HTERT RPE-1 (cell line): ENCODE measurements around the gene DGCR6.
"Not testable (repeated sequence)": the region's sequence is repeated elsewhere in the genome, so short reads cannot be mapped to it uniquely, and the experiment has no call there.

ENCODE experiments used
- in situ Hi-C: fragments of 300-500 bp; cut with MboI; formaldehyde crosslinking; loops from 4 replicates; pipeline ENCODE4 v1.14.3; 2020; ENCODE audit warnings: low sequenced_read_pairs

The DGCR6 gene

DNA sequence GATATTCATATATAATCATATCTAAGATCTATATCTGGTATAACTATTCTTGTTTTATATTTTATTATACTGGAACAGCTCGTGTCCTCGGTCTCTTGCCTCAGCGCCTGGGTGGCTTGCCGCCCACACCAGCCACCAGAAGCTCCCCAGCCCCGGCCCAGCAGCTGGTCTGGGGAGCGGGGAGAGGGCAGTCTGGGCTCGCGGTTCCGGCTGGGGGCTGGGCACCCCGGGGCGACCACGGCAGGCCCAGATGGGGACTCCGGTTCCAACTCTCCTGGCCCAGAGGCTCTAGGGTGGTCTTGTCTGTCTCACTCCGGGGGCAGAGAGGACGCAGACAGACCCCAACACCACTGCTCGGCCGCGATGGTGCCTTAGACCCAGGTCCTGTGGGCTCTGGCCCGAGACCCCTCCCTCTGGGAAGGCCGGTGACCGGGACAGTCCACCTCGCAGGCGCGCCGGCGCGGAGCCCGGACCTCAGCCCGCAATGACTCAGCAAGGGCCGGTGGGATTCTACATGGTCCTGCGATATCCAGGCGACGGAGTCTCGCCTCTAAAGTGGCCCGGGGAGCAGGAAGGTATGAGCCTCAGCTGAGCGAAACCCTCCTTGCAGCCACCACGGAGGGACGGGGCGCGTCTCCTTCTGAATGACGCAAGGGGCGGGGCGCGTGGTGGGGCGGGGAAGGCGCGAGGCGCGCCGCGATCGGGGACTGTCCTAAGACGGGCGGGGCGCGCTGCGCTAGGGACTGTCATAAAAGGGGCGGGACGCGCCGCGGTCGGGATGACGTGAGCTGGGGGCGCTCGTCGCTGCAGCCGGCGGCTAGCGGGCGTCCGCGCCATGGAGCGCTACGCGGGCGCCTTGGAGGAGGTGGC is at the start of gene DGCR6:
Gene DGCR6 (plus strand): TSS at position 781 of the 870 bp plus-strand sequence. CDS start 55 bp downstream, at position 836.
- in situ Hi-C loops, result no loop called here

DNA sequence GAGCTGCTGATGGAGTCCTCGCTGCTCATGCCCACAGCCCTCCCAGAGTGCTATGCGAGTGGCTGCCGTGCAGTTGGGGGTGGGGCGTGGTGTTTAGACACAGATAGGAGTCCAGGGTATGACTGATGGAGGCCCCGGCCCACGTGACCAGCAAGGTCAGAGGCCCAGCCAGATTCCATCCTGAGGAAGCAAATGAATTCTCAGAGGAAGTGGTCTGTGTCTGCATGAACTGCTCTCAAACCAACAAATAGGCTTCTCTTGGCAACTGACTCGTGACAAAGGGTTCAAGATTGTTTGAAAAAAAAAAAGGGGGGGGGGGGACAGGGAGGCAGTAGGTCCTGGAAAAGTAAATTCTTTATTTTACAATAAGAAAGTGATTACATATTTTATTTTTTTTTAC is 46.8 kb upstream of the DGCR6 start:
- in situ Hi-C loops, result not testable (repeated sequence)

DNA sequence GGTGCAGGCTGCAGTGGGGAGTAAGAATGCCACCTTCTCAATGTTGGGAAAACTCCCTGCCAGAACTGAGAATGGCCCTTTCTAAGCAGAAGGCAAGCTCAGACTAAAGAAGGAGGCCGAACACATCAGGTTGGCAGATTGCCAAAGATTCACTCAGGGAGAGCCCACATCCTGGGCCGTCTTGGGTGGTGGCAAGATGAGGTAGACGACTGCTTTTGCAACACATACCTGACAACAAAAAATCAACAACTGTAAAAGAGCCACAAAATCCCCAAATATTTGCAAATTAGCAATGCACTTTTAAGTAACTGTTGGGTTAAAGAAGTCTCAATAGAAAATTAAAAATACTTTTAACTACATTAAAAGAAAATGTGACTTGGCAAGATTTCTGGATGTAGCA is 24.9 kb upstream of the DGCR6 start:
- in situ Hi-C loops, result not testable (repeated sequence)

DNA sequence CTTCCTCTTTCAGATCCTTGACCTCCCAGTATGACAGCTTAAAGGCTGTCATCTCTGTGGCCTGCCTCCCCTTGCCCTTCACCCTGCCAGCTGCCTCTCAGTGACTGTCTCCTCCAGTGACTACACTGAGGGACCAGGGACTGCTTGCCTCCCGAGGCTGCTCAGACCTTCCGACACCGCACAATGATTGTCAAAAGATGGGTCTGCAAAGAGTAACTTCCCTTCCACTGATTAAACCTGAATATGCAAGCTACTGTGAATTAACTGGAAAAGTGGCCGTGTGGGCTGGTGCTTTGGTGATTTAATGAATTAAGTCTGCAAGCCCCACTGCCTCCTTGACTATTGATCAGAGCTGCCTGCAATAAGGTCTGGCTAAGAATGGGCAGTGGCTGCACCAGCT is 21.7 kb upstream of the DGCR6 start:
- in situ Hi-C loops, result not testable (repeated sequence)

DNA sequence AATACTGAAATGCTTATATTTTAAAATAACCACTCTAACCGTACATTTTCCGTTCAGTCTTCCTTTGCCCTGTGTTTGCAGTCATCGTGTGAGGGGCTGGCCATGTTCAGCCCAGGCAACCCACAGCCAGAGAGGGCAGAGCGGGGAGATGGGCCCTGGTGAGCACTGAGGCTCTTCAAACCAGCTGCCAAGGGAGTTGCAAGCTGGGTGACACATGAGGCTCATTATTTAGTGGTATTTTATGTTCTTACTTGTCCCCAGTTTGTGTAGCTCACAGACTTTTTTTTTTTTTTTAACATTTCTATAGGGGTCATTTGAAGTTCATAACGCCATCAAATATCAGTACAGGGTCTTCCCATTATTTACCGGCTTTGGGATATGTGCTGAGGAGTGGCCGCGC is 18.0 kb upstream of the DGCR6 start:
- in situ Hi-C loops, result no loop called here

DNA sequence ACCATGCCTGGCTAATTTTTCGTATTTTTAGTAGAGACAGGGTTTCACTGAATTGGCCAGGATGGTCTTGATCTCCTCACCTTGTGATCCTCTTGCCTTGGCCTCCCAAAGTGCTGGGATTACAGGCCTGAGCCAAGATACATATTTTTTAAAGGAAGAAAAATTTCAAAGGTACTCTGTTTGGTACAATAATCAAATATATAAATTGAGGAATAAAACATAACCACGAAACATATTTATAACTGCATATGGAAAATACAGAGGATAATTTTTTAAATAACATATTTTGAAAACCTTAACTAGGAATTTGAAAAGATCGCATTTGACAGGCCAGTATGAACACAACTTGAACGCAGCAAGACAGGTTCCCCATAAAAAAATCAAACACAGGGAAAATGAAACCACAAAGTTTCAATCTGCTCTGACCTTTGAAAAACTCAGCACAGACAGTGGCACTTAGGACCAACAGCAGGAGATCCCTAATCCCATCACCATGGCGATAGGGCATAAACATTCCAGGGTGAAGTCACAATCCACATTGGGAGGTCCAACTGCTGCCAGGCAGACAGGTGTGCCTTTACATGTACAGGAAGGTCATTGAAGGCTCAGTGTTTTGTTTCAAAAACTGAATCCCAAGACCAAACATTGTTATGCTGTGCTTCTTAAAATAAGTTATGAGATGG is 15.5 kb upstream of the DGCR6 start:
- in situ Hi-C loops, result not testable (repeated sequence)

DNA sequence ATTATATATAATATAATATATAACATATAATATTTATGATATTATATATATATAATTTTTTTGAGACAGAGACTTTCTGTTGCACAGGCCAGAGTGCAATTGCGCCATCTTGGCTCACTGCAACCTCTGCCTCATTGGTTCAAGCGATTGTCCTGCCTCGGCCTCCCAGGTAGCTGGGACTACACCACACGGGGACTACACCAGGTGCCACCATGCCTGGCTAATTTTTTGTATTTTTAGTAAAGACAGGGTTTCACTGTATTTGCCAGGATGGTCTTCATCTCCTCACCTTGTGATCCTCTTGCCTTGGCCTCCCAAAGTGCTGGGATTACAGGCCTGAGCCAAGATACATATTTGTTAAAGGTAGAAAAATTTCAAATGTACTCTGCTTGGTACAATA is 12.3 kb upstream of the DGCR6 start:
- in situ Hi-C loops, result not testable (repeated sequence)

DNA sequence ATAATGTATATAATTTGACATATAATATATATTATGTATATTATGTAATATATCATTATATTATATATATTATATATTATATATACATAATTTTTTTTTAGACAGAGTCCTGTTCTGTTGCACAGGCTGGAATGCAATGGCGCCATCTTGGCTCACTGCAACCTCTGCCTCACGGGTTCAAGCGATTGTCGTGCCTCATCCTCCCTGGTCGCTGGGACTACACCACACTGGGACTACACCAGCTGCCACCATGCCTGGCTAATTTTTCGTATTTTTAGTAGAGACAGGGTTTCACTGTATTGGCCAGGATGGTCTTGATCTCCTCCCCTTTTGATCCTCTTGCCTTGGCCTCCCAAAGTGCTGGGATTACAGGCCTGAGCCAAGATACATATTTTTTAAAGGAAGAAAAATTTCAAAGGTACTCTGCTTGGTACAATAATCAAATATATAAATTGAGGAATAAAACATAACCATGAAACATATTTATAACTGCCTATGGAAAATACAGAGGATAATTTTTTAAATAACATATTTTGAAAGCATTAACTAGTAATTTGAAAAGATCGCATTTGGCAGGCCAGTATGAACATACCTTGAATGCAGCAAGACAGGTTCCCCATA is 10.0 kb upstream of the DGCR6 start:
- in situ Hi-C loops, result not testable (repeated sequence)

DNA sequence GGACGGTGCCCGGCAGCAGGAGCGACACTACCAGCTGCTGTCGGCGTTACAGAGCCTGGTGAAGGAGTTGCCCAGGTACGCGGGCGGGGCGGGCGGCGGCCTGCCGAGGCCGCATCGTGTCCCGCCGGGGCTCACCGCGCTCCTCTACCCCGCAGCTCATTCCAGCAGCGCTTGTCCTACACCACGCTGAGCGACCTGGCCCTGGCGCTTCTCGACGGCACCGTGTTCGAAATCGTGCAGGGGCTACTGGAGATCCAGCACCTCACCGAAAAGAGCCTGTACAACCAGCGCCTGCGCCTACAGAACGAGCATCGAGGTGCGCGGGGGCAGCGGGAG is 258 bp downstream of the DGCR6 start:
- in situ Hi-C loops, result not testable (repeated sequence)

DNA sequence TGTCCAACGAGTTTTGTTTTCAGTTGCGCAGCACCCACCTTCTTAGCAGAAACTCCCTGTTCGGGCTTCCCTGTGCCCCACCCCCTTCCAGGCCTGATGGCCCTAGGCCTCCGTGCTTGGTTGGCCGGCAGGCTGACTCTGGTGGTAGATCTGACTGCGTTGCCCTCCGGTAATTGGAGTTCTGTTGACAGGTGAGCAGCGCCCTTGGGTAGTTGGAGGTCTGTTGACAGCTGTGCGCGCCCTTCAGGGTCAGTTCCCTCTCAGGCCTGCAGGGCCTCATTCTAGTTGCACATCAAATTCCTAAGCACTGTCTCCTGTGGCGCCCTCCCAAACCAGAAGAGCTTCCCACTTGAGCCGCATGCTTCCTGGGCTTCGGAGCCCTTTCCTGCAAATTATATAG is 776 bp downstream of the DGCR6 start:
- in situ Hi-C loops, result no loop called here

DNA sequence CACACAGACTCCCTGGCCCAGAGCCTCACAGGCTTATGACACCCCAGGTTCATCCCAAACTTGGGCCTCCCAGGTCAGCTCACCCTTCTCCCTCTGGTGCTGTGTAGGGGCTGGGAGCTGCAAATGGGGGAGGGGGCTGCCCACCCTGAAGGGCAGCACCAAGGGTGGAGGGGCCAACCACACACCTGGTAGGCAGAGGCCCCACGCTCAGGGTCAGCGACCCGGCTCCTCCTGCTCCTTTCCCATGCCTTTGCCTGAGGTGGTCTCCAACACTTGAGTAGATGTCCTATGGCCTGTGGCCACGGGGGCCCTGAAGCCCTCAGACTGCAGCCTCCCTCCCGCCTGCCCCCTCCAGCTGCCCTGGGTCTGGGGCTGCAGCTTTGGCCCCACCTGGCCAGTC is 3.4 kb downstream of the DGCR6 start:
- in situ Hi-C loops, result no loop called here

DNA sequence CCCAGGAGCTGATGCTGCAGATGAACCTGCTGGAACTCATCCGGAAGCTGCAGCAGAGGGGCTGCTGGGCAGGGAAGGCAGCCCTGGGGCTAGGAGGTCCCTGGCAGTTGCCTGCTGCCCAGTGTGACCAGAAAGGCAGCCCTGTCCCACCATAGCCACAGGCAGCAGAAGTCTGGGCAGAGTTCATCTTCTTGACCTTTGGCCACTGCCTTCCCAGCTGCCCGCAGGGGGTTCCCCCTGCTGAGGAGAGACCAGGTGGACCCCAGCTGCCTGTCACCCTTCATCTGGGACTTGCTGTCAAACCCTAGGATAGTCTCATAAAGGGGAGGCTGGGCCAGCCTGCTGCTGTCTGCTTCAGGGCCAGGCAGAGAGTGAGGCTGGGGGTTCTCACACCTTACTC is 5.4 kb downstream of the DGCR6 start:
- in situ Hi-C loops, result not testable (repeated sequence)

DNA sequence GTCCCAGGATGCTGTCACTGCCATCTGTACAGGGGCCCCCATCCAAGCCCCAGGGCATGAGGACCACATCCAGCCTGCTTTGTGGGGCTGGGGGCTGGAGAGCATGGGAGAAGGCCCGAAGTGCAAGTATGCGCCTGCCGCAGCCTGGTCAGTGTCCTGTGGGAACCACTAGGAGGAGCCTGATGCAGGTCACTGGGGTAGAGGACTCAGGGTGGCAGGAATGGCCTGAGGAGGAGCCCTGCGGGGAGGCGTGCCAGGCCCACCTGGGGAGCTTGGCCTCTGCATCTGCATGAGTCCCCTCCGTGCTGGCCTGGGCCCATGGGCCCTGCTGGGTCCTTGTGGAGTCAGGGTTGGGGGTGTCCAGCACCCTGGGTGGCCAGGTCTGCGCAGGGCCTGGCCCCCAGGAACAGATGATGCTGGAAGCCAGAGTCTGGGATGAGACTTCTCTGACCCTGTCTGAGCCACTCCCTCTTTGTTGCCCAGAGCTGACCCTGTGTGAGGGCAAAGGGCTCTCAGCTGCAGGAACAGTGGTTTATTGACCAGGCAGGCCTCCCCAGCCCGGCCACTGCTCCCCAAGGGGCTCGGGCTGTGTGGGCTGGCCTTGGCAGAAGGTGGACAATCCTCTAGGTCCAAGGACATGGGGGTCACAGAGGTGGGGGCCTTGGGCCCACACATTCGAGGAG is 6.3 kb downstream of the DGCR6 start:
- in situ Hi-C loops, result not testable (repeated sequence)

DNA sequence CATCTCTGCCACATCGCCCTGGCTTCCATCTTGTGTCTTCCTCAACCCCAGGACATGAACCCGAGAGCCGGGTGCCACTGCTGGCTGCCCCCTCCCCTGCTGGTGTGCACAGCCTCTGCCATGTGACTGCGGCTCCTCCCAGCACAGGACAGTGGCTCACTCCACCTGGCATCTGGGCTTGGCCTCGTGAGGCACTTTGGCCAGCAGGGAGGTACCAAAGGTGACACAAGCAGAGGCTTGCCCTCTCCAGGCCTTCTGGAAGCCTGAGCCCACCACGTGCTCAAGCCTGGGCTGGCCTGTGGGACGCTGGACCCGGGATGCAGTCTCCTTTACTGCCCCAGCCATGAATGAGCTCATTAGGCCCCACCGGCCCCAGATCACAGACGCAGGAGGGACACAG is 8.4 kb downstream of the DGCR6 start:
- in situ Hi-C loops, result not testable (repeated sequence)

DNA sequence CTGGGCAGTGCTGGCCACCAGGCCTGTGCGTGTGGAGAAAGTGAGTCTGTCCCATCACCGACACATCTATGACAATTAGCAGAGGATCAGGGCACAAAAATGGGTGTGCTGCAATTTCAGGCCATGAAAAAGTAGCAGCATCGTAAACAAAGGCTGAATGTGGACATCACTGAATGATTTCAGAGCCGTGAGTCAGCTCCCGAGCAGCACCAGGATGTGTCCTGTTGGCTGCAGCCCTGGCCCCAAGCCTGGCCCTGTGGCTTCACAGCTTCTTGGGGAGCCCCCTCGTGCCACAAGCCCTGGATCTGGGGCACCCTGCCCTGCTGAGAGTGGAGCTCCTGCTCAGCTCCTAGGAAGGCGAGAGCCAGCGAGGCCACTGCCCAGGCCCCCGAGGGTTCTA is 9.4 kb downstream of the DGCR6 start:
- in situ Hi-C loops, result not testable (repeated sequence)

DNA sequence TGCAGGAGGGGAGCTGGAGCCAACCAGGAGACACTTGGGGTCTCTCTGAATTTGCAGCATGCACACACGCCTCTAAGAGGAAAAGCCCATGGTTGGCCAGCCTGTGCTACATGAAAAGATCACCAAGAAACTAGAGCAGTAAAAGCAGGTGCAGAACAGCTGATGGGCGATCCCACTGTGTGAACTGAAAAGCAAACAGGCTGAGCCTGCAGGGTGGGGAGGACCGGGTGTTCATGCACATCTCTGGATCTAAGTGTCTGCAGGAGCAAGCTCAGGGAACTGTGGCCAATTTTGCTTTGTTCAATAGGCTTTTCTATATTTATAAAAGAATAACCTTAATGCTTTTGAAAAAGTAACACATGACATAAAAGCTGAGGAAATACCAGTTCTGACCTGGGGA is 11.7 kb downstream of the DGCR6 start:
- in situ Hi-C loops, result not testable (repeated sequence)

DNA sequence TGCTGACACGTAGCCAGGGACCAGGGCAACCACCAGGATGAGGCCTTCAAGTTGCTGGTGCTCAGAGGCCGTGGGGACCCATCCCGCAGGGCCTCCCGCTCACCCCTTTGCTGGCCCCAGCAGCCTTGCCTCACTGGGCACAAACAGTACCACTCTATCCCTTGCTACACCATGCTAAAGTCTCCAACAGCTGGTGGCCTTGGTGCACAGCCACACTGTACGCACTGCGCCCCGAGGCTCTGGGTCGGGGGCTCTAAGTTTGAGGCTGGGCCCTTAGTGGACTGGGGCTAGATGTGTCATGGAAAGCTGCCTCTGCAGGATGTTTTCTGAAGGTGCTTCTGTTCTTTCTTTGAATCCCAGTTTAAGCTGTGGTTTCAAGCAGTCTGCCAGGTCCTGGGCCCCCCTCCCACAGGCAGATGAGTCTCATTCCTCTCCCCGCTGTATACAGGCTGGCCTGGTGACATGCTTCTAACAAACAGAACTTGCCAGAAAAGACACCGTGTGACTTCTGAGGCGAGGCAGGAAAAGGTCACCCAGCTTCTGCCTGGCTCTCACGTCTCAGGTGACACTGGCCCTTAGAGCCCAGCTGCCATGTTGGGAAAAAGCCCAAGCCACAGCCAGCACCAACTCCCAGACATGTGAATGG is 14.3 kb downstream of the DGCR6 start:
- in situ Hi-C loops, result not testable (repeated sequence)

DNA sequence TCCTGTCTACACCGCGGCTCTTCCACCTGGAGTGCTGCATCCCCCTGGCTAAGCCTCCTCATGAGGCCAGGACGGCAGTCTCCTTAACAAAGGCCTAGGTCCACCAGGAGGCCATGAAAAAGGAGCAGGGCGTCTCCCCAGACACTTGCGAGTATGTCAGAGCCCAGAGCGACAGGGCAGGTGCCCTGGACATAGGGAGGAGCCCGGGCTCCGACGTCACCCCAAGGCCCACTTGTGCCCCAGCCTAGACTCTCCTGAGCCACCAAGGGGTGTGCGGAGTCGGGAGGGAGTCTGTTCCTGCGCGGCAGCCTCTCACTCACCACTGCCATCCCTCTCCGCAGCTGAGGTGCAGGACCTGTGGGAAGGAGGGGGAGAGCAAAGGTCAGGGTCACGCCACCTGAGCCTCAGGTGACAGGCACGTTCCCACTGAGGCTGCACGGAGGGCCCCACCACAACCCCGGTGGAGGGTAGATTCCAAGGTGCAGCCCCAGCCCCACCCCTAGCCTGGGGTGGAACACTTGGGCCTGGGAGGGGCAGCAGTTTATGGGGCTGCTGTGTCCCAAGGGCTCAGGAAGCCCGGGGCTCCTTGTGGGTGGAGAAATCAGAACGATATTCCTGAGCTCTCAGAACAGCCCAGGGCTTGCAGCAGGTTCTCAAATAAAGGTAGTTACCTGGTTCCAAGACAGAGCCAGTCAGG is 19.4 kb downstream of the DGCR6 start:
- in situ Hi-C loops, result no loop called here

DNA sequence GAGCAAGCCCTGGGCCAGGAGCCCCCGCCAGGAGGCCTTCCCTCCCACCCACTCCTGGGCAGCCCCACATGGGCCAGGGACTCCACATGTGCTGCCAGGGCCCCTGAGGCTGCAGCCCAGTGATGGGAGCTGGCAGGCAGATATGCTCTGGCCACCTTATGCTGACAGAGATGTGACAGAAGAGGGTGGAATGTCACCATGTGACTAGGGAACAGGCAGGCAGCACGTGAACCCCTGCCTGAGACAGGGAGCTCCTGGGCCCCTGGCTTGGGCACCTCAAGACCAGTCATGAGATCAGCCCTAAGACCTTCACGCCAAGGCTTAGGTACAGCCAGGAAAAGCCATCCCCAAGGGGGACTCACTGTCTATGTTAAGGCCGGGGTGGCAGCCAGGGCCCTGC is 20.9 kb downstream of the DGCR6 start:
- in situ Hi-C loops, result no loop called here

DNA sequence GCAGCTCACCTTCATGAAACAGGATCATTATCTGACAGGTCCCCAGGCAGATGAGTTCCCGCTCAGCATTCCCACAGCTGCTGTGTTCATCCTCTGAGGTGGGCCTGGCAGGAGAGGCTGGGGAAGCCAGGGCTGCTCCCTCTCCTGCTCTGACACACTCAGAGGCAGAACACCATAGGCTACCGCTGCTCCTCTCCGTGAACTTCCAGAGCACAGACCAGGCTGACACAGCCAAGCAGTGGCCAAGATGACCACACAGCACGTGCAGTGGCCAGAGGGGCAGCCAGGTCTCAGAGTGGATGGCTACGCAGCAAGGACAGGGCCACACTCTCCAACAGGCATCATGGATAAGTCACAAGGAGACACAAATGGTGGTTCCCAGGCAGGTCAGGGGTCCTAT is 21.5 kb downstream of the DGCR6 start:
- in situ Hi-C loops, result no loop called here
